Inferior parietal cortex (tissue), 1 donor: Measurements from ENCODE around the gene PTPRT.
"Not testable (repeated sequence)": the region's sequence is repeated elsewhere in the genome, so short reads cannot be mapped to it uniquely, and the experiment has no call there.

Experiments
- DNase-seq: peaks from one replicate; pipeline ENCODE4 v3.0.0-alpha.2; 2016; ENCODE audit errors: extremely low spot score

PTPRT gene

DNA sequence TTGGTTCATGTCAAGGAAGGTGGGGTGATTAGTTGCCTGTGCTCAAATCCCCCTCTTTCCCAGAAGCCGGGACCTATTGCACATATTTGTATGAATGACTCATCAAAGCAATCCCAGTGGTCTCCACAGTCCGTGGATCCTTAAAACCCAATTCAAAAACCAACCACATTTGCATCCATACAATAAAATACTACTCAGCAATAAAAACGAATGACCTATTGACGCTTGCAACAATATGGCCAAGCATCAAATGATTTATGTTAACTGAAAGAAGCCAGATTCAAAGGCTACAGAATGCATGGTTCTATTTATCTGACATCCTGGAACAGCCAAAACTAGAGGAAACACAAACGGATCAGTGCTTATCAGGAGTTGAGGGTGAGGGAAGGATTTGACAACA is 275.4 kb downstream of the PTPRT start:
- DNase-seq = no peak

DNA sequence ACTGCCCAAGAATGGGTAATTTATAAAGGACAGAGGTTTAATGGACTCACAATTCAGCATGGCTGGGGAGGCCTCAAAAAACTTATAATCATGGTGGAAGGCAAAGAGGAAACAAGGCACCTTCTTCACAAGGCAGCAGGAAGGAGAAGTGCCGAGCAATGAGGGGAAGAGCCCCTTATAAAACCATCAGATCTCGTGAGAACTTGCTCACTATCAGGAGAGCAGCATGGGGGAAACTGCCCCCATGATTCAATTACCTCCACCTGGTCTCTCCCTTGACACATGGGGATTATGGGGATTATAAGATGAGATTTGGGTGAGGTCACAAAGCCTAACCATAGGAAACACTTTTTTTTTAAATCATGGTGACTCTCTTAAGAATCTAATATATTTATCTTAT is 278.9 kb downstream of the PTPRT start:
- DNase-seq = not testable (repeated sequence)

GRCh38 chr20:42907730-42908129 is 282.0 kb downstream of the PTPRT start:
- DNase-seq = no peak

DNA sequence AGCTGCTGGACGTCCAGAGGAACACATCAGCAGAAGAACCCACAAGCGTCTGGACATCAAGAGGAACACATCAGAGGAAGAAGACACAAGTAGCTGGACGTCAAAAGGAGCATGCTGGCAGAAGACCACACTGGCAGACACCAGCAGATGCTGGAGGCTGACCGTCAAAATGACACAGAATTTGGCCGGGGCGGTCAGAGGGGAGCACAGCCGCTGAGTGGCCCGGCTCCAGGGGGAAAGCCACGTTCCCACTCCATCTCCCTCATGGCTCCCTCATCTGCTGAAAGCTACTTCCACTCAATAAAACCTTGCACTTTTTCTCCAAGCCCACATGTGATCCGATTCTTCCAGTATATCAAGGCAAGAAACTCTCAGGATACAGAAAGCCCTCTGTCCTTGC is 283.6 kb downstream of the PTPRT start:
- DNase-seq = no peak

DNA sequence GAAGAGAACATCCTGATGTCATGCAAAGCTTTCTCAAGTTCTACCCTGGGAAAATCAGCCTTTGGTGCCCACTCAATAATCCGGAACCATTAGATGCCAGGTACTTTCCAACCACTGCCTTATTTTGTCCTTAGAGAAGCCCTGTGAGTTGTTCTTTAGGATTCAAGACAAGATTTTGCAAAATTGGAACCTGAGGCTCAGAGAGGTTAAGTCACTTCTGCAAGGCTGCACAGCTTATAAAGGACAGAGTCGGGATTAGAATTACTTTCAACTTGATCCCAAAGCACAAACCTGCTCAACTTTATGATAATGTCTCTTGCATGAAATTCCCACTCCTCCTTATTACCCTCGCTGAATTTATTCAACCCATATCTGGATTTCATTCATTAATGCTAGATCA is 287.2 kb downstream of the PTPRT start:
- DNase-seq = no peak

GRCh38 chr20:42901689-42902440 is 287.8 kb downstream of the PTPRT start:
- no peak for DNase-seq

DNA sequence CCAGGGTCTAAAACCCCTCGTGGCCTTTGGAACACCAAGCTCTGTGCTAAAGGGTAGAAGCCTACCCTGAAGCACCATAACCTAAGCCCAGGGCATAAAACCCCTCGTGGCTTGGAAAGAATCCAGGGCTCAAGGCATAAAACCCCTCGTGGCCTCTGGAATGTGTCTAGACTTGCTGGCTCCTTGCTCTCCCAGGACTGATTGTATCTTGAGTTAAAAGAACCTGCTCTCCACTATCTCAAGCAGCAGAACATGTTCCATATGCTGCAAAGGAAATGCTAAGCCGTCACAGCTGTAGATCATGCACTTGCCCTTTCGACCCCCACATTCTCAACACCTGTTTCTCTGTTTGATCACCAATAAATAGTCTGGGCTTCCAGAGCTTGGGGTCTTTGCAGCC is 288.9 kb downstream of the PTPRT start:
- not testable (repeated sequence) for DNase-seq

DNA sequence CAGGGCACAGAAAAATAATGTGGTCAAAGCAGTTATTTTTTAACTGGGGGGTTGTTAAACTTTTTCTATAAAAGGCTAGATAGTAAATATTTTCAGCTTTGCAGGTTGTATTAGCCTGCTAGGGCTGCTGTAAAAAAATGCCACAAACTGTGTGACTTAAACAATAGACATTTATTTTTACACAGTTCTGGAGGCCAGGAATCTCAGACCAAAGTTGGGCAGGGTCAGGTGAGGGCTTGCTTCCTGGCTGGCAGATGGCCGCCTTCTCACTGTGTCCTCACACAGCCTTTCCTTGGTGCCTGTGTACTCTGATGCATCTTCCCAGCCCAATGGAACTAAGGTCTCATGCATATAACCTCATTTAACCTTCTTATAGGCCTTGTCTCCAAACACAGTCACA is 294.7 kb downstream of the PTPRT start:
- no peak for DNase-seq

- DNase-seq = no peak
Measured at GRCh38 chr20:42894483-42894882, 295.2 kb downstream of the PTPRT start.

DNA sequence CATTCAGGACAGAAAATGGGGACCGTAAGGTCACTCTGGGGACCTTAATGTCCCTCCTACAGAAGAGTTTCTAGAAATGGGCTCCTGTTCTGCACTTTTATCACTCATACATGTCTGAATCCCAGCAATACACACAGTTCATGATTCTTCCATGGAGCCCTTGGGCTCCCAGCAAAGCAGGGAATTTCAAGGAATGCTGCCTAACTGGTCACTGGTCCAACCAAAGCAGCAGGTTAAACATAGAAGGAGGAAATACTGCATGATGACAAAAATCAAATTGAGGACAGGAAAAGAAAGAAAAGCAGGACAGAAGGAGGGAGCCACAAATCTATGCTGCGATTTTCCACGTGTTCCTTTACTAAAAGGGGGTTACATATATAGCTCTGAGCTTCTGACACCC is 300.2 kb downstream of the PTPRT start:
- no peak for DNase-seq

DNA sequence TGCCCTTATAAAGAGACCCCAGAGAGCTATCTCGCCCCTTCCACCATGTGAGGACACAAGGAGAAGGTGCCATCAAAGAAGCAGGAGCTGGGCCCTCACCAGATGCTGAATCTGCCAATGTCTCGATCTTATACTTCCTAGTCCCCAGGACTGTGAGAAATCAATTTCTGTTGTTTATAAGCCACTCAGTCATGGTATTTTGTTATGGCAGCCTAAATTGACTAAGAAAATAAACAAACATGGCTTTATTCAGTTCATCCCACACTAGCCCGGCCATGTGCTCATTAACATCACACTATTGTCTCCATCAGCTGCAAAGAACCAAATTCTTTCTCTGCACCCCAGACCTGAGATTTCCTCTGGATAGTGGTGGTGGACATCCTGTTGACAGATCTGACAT is 302.4 kb downstream of the PTPRT start:
- no peak for DNase-seq

DNA sequence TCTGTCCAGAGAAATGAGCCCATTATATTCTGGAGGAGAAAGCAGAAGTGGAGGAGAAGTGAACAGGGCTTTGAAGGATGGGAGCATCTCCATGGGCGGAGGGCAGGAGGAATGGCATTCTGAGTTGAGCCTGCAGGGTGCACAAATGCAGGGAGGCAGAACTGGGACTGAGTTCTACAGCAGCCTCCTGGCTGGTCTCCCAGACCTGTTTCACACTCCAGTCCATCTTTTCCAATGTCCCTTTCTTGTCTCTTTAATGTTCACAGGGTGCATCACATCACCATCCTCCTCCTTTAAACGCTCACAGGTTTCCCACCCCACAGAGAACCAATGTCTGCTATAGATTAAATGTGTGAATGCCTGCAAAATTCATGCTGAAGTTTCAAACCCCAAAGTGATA is 302.9 kb downstream of the PTPRT start:
- DNase-seq = no peak

DNA sequence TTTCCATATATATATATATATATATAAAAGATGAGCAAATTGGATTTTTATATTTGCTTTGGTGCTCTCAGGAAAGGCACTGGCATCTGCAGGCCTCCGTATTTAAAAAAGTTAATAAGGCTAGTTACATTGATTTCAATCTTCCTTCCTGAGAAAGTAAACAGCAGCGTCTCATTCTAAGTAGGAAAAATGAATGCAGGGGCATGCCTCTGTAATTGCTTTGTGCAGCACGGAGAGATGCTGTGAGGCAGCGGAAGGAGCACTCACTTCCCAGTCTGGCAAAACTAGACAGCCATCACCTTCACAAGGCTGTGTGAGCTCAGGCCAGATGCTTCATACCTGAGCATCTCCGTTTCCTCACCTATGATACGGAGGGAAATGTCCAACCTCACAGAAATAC is 303.7 kb downstream of the PTPRT start:
- DNase-seq = no peak

DNA sequence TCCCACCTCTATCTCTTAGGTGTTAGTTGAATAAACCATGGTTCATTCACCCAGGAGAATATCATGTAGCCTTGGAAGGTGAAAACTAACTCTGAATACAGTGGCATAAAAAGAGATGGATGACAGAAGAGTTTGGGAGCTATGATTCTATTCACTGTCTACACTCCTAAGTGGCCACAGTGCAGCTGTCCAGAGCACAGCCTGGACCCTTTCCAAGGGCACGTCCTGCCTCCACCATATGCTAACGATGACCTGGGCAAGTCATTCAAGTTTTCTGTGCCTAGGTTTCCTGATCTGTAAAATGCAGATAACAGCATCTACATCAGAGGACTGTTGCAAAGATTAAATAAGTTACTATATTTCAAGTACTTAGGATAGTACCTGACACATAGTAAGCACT is 314.1 kb downstream of the PTPRT start:
- no peak for DNase-seq

DNA sequence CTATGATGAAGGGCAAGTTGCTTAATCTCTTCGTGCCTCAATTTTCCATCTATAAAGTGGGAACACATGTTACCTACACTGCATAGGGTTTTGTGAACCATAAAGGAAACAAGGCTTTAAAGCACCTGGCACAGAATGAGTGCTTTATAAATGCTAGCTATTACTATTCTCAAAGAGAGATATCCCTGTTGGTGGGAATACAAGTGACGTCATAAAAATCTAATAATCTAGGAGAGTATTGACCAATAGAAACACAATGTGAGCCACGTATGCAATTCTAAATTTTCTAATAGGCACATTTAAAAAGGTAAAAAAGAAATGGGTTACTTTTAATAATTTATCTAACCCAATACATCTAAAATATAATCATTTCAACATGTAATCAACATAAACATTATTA is 316.4 kb downstream of the PTPRT start:
- DNase-seq = no peak

DNA sequence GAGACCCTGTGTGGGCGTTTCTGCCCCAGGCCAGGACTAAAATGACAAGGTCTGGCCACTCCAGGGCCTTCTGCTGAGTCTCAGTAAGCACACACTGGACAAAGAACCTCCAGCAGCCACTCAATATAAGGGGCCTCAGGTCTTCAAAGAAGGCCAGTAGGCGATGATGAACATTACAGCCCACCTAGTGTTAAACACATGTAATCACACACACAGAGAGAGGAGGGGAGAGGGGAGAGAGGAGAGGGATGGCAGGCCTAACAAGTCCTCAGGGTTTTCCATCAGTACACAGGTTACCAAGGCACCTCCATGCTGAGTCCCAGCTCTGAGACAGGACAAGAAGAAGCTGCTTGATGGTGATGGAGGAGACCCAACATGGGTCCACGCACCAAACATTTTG is 325.6 kb downstream of the PTPRT start:
- no peak for DNase-seq

GRCh38 chr20:42862446-42862845 is 327.3 kb downstream of the PTPRT start:
- no peak for DNase-seq

GRCh38 chr20:42857446-42857845 is 332.3 kb downstream of the PTPRT start:
- DNase-seq = no peak

GRCh38 chr20:42855896-42856295 is 333.8 kb downstream of the PTPRT start:
- no peak for DNase-seq

- no peak for DNase-seq
Measured at GRCh38 chr20:42852691-42853090, 337.0 kb downstream of the PTPRT start.

- no peak for DNase-seq
Measured at GRCh38 chr20:42846784-42847490, 342.8 kb downstream of the PTPRT start.

DNA sequence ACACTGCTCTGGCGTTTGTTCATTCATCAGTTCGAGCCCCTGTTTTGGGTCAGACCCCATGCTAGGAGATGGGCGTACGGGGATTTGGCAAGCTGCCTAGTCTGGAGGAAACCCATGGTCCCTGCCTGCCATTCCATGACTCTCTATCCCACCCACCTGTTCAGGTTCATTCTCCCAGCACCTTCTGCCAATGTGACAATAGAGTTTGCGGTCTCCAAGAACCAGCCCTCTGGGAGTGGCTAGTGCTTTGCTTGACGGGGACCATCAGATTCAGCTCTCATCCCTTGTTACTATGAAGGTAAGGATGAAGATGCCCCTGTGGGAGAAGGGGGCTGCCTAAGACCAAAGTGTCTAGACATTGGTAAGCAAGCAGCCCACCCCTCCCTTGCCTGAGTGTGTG is 345.0 kb downstream of the PTPRT start:
- DNase-seq = no peak

GRCh38 chr20:42837456-42837855 is 352.2 kb downstream of the PTPRT start:
- no peak for DNase-seq

DNA sequence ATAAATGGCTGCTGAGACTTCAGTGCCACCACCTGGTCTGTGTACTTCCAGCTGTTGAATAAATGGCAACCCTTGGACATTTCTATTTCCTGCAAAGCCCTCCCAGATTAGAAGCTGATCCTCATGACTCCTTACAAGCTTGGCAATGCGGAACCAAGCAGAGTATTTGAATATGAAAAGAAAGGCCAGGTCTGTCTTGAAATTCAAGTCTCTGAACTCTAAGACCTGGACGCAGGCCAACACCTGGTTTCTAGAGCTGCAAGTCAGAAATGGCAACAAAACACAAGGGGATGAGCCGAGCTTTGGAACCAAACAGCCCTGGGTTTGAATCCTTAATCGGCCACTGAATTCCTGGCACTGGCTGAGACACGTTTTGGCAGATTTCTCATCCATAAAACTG is 353.4 kb downstream of the PTPRT start:
- DNase-seq = no peak
